Vein endothelial cell (primary cell): Measurements from ENCODE around the gene APOBEC3B. TPM values are rescaled to one million over a fixed set of nuclear protein-coding genes. Genes with fewer than 3 reads are reported as not detected.

Experiments used
- total RNA-seq: library from RNA; depleted of rRNA; stranded (reverse); fragments of >200 nt; gene quantifications from 2 replicates; pipeline ENCODE4 v1.2.3, GENCODE V29; 2012

The APOBEC3B gene
- total RNA-seq: 0.98 and 2.9 TPM in 2 replicates

DNA sequence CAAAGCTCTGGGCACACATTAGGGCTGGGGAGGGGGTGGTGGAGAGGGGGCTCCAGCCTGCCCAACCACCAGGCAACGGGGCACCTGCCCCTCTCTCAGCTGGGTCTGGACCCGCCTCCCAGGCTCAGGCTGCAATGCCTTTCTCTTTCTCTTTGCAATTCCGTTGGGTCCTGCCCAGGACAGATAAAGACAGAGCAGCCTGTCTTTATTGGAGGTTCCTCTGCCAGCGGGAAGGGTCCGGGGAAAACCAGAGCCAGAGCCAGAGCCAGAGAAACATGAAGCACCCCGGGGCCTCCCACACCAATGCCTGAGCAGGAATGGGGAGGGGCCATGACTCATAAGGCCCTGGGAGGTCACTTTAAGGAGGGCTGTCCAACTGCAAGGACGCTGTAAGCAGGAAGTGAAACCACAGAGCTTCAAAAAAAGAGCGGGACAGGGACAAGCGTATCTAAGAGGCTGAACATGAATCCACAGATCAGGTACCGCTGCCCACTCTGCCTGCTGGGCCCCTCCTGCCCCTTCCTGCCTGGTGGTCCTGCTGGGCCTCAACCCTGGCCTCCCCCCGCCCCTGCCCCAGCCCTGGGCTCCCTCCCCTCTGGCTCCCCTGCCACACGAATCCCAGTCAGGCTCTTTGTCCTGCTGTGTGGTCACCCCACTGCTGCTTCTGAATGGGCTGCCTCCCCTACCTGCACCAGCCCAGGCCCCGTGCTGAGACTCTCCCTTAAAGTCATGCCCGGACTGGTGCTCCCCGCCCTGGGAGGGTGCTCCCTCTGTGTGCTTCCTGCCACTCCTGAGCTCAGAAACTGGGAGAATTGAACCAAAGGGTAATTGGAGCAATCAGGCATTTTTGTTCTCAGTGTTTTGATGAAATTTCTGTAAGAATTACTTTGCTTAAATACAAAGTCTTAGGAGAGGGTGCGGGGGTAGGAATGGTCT is at the start of gene APOBEC3B:
Gene APOBEC3B, plus strand, starts transcription at position 356 of the 936 bp plus-strand sequence. Its CDS starts 107 bp downstream, at position 463.

GRCh38 chr22:38957046-38957770 is 24.9 kb upstream of the APOBEC3B start, which contains the start of gene APOBEC3A:
TSS of gene APOBEC3A (plus strand) at chr22:38957609. CDS start at chr22:38957692, 83 bp downstream.

GRCh38 chr22:39013942-39014722 is 32.0 kb downstream of the APOBEC3B start, which contains the start of gene APOBEC3C:
TSS of gene APOBEC3C (plus strand) at chr22:39014257. CDS start at chr22:39014363, 106 bp downstream.

GRCh38 chr22:39040538-39041296 is 58.6 kb downstream of the APOBEC3B start, which contains the start of gene APOBEC3F:
TSS of gene APOBEC3F (plus strand) at chr22:39040864. CDS start at chr22:39040961, 97 bp downstream.

Other genes starting within 250 kb of the APOBEC3B start
- 125 and 142 TPM in 2 replicates for gene SUN2, start 226.3 kb upstream of the APOBEC3B start, total RNA-seq
- gene DNAL4, start 188.2 kb upstream of the APOBEC3B start, total RNA-seq: 11.1 and 18.9 TPM in 2 replicates
- 0.33 and 0.38 TPM in 2 replicates for gene NPTXR, start 138.3 kb upstream of the APOBEC3B start, total RNA-seq
- 49.2 and 59.8 TPM in 2 replicates for gene CBX6, start 110.1 kb upstream of the APOBEC3B start, total RNA-seq
- not detected in 2 replicates for gene APOBEC3A, start 24.7 kb upstream of the APOBEC3B start, total RNA-seq
- 7.8 and 10.0 TPM in 2 replicates for gene APOBEC3C, start 31.9 kb downstream of the APOBEC3B start, total RNA-seq
- gene APOBEC3D, start 38.8 kb downstream of the APOBEC3B start, total RNA-seq: 1.4 and 1.6 TPM in 2 replicates
- gene APOBEC3F, start 58.5 kb downstream of the APOBEC3B start, total RNA-seq: 2.1 and 5.9 TPM in 2 replicates
- 4.1 and 4.6 TPM in 2 replicates for gene APOBEC3G, start 94.9 kb downstream of the APOBEC3B start, total RNA-seq
- 0.29 and 0.33 TPM in 2 replicates for gene APOBEC3H, start 114.9 kb downstream of the APOBEC3B start, total RNA-seq
- gene CBX7, start 170.3 kb downstream of the APOBEC3B start, total RNA-seq: 3.4 and 4.2 TPM in 2 replicates